A375 (cell line): Measurements from ENCODE around the gene SREBF1. TPM values are rescaled to one million over a fixed set of nuclear protein-coding genes. Genes with fewer than 3 reads are reported as not detected.
A peak's percentile ranks its signal among the peaks of the same experiment; 100 is the strongest.

Source experiments
- small RNA-seq: library from RNA; depleted of rRNA; stranded (forward); fragments of <200 nt; gene quantifications from one replicate; pipeline ENCODE3, GENCODE V24; 2014
- total RNA-seq: library from RNA; depleted of rRNA; stranded (reverse); fragments of >200 nt; shearing (Covaris generic); gene quantifications from 2 replicates; pipeline ENCODE4 v1.2.3, GENCODE V29; 2014; rRNA removed

SREBF1 gene
- total RNA-seq: 160 and 183 TPM in 2 replicates

DNA sequence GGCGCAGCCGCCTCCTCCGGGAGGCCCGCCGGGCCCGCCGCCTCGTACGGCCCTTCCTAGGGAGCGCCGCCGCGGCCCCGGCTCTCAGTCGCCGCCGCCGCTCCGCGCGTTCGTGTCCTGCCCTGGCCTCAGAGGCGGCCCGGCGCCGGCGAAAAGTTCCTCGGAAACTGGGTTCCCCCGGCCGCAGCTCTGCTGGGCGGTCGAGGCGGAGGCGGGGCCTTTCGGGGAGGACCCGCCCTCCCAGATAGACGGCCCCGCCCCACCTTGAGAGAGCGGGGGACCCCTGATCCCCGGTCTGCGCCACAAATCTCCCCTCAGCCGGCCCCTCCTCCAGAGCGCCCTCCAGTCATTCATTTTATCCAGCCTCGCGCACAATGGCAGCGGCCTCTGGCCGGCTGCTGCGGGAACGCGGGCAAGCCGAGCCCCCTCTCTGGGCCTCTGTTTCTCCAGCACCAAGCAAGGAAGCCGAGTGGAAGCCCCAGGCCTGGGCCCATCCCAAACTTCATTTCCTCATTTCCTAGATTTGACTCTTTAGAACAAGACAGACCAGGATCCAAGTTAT is at the start of gene SREBF1:
Gene SREBF1, minus strand, starts transcription at position 169 of the 562 bp plus-strand sequence. CDS start 169 bp downstream, outside the sequence.

Small RNA genes within 50 kb of the gene (small RNA-seq; reads per million reads assigned to genes)
- 0.63 reads per million, percentile 36 among the genes with 10 or more reads in this experiment for gene MIR33B
- not detected for gene MIR6777

Other genes with a start within 250 kb of the SREBF1 start
- 93.8 and 94.3 TPM in 2 replicates for gene PEMT, start 245.3 kb downstream of the SREBF1 start, total RNA-seq
- 28.3 and 30.5 TPM in 2 replicates for gene RAI1, start 155.5 kb downstream of the SREBF1 start, total RNA-seq
- gene TOM1L2, start 135.4 kb upstream of the SREBF1 start, total RNA-seq: 36.7 and 40.4 TPM in 2 replicates
- gene DRC3, start 135.9 kb upstream of the SREBF1 start, total RNA-seq: 2.0 and 2.9 TPM in 2 replicates
- 27.6 and 32.7 TPM in 2 replicates for gene ATPAF2, start 202.2 kb upstream of the SREBF1 start, total RNA-seq
- gene GID4, start 202.4 kb upstream of the SREBF1 start, total RNA-seq: 6.3 and 8.3 TPM in 2 replicates